Fibroblast of lung (primary cell): Measurements from ENCODE around the gene HEBP2.

Source experiments
- CTCF ChIP-seq, 2 donors: IDR thresholded peaks in 1 of 2; conservative IDR thresholded peaks in 1 of 2; 1 replicate in 1 of 2; 2 replicates in 1 of 2; pipeline ENCODE4 v1.5.1; 2011 to 2012; ENCODE audit warnings: low read length in 2 of 2, control low read depth in 1 of 2, inconsistent platforms in 1 of 2, low read depth in 1 of 2, mild to moderate bottlenecking in 1 of 2
- EZH2 ChIP-seq: IDR thresholded peaks from 2 replicates; pipeline ENCODE4 v1.5.1; 2012; ENCODE audit warnings: low read length, control low read depth, mild to moderate bottlenecking; ENCODE audit errors: missing control alignments

DNA sequence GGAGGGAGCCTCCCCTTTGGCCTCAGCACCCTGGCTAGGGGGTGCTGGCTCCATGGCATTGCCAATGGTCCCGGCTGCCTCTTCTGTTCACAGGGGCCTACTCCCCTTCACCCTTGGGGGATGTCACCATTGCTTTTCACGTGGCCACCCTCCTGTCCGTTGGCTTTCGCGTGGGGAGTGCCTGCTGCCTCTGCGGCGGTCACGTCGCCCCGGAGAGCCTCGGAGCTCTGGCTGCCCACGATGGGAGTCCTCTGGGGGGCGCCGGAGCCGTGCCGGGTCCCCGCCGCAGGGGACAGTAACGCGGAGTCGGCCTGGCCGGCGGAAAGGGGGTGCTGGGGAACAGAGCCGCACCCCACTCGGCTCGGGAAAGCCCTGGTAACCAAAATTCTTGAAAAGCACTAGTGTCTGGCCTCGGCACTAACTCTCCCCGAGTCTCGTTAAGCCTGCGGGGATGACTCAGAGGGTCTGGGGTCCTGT, 661 bp upstream of the HEBP2 start:
- TF ChIP-seq EZH2 (no peak), CTCF (conservative IDR thresholded peaks at IDR 0.05 in 1 of 2, IDR thresholded peaks at IDR 0.05 in 1 of 2; ENCODE audit: low read depth in 1 of 2, low read length in 2 of 2) (peak; percentile 14)
